H1 (cell line): ENCODE results near the gene EEPD1. TPM values are rescaled to one million over a fixed set of nuclear protein-coding genes. Genes with fewer than 3 reads are reported as not detected.
A peak's percentile ranks its signal among the peaks of the same experiment; 100 is the strongest.

ENCODE experiments used
- CTCF ChIA-PET: fragments of 300-600 bp; sonication (Branson Sonifier 250); formaldehyde crosslinking; loops from one replicate; lab custom pipeline; 2021; ENCODE audit not compliant: partially characterized antibody; lab: Charles Lee
- POLR2A ChIA-PET: fragments of 300-600 bp; sonication (Branson Sonifier 250); formaldehyde crosslinking; loops from one replicate; lab custom pipeline; 2021; ENCODE audit warnings: inconsistent platforms; ENCODE audit not compliant: partially characterized antibody; lab: Charles Lee
- DNase-seq, 2 experiments: peaks; one replicate each; pipeline versions ENCODE4 v3.0.0 to v3.0.0-alpha.2; 2010 to 2022; ENCODE audit warnings: low spot score in 2 of 2, low read depth in 1 of 2, mixed read lengths in 1 of 2
- FAIRE-seq: peaks from 2 replicates; lab custom pipeline; 2011; peaks lifted over from hg19 to GRCh38; lab: Jason Lieb, UNC
- H2AFZ ChIP-seq: 2 replicates; pipeline ENCODE4 v1.8.1; 2012; ENCODE audit warnings: low read length, inconsistent platforms
- H2AK5ac ChIP-seq: 2 replicates; pipeline ENCODE4 v1.6.1; 2013; ENCODE audit warnings: low read depth, low read length
- H2BK120ac ChIP-seq: replicated peaks from 2 replicates; pipeline ENCODE3; 2013; ENCODE audit warnings: low read depth, low read length, inconsistent platforms
- H2BK12ac ChIP-seq: 2 replicates; pipeline ENCODE4 v1.6.1; 2013; ENCODE audit warnings: low read depth, low read length
- H2BK15ac ChIP-seq: 2 replicates; pipeline ENCODE4 v1.6.1; 2013; ENCODE audit warnings: low read length
- H2BK20ac ChIP-seq: 2 replicates; pipeline ENCODE4 v1.6.1; 2013; ENCODE audit warnings: low read length
- H2BK5ac ChIP-seq: 2 replicates; pipeline ENCODE4 v1.6.1; 2013; ENCODE audit warnings: low read depth, low read length
- H3K14ac ChIP-seq: 2 replicates; pipeline ENCODE4 v1.6.1; 2013; ENCODE audit warnings: inconsistent platforms; ENCODE audit not compliant: insufficient read length
- H3K18ac ChIP-seq: 2 replicates; pipeline ENCODE4 v1.6.1; 2013; ENCODE audit warnings: low read length; ENCODE audit errors: extremely low read depth
- H3K23ac ChIP-seq: 2 replicates; pipeline ENCODE4 v1.6.1; 2013; ENCODE audit warnings: inconsistent platforms; ENCODE audit not compliant: insufficient read length
- H3K23me2 ChIP-seq: 2 replicates; pipeline ENCODE4 v1.6.1; 2013; ENCODE audit warnings: low read depth, low read length
- H3K27ac ChIP-seq: 2 replicates; pipeline ENCODE4 v1.6.1; 2011; ENCODE audit warnings: low read depth, low read length, inconsistent platforms
- H3K27me3 ChIP-seq, 4 experiments: replicated peaks in 1 of 4; 1 replicate in 1 of 4; 2 replicates in 3 of 4; pipeline versions ENCODE4 v1.6.1 to v1.8.1; 2011 to 2013; ENCODE audit warnings: low read length in 3 of 4, mild to moderate bottlenecking in 3 of 4, inconsistent platforms in 2 of 4, mixed read lengths in 2 of 4, moderate library complexity in 1 of 4; ENCODE audit not compliant: control insufficient read depth in 3 of 4, insufficient read depth in 3 of 4; ENCODE audit errors: extremely low read depth in 1 of 4
- H3K36me3 ChIP-seq, 4 experiments: 2 replicates each; pipeline versions ENCODE4 v1.6.1 to v1.8.1; 2011 to 2013; ENCODE audit warnings: mild to moderate bottlenecking in 4 of 4, low read length in 3 of 4, moderate library complexity in 2 of 4, control low read depth in 1 of 4, inconsistent platforms in 1 of 4; ENCODE audit not compliant: insufficient read depth in 4 of 4, control insufficient read depth in 2 of 4
- H3K4ac ChIP-seq: replicated peaks from 2 replicates; pipeline ENCODE3; 2013; ENCODE audit warnings: low read length, low read depth, mixed read lengths, inconsistent platforms; ENCODE audit not compliant: insufficient read length
- H3K4me1 ChIP-seq, 4 experiments: replicated peaks in 1 of 4; 1 replicate in 1 of 4; 2 replicates in 3 of 4; pipeline versions ENCODE4 v1.6.1 to v1.8.1; 2011 to 2013; ENCODE audit warnings: low read length in 3 of 4, inconsistent platforms in 2 of 4, mixed read lengths in 1 of 4; ENCODE audit not compliant: insufficient read depth in 4 of 4, control insufficient read depth in 3 of 4
- H3K4me2 ChIP-seq, 2 experiments: 2 replicates each; pipeline versions ENCODE4 v1.6.1 to v1.8.1; 2011 to 2013; ENCODE audit warnings: low read depth in 2 of 2, low read length in 2 of 2, control low read depth in 1 of 2, inconsistent platforms in 1 of 2, mild to moderate bottlenecking in 1 of 2; ENCODE audit not compliant: insufficient read depth in 1 of 2
- H3K4me3 ChIP-seq, 4 experiments: fragments of 200-600, 300-600 bp in 1 of 4; sonication (generic), shearing (Covaris generic), sonication (Bioruptor Twin) in 1 of 4; 2 replicates each; pipeline versions ENCODE4 v1.5.1 to v1.8.1; 2011 to 2016; ENCODE audit warnings: low read length in 4 of 4, low read depth in 3 of 4, control low read depth in 2 of 4, inconsistent platforms in 2 of 4, mild to moderate bottlenecking in 2 of 4, mixed read lengths in 1 of 4, moderate library complexity in 1 of 4; ENCODE audit not compliant: insufficient read depth in 2 of 4; ENCODE audit errors: extremely low read depth in 1 of 4
- H3K56ac ChIP-seq: replicated peaks from 2 replicates; pipeline ENCODE3; 2013; ENCODE audit warnings: low read depth, mild to moderate bottlenecking, mixed read lengths, low read length, inconsistent platforms; ENCODE audit not compliant: insufficient read length
- H3K79me1 ChIP-seq: 2 replicates; pipeline ENCODE4 v1.6.1; 2013; ENCODE audit warnings: low read depth, low read length, control low read depth
- H3K79me2 ChIP-seq, 2 experiments: 2 replicates each; pipeline versions ENCODE4 v1.6.1 to v1.8.1; 2012 to 2013; ENCODE audit warnings: low read length in 2 of 2, mild to moderate bottlenecking in 2 of 2, inconsistent platforms in 1 of 2; ENCODE audit not compliant: insufficient read depth in 2 of 2, control insufficient read depth in 1 of 2
- H3K9ac ChIP-seq, 4 experiments: replicated peaks in 1 of 4; 1 replicate in 1 of 4; 2 replicates in 3 of 4; pipeline versions ENCODE4 v1.6.1 to v1.8.1; 2011 to 2013; ENCODE audit warnings: low read depth in 3 of 4, low read length in 3 of 4, control low read depth in 2 of 4, mild to moderate bottlenecking in 2 of 4, moderate library complexity in 2 of 4, inconsistent platforms in 1 of 4; ENCODE audit errors: extremely low read depth in 1 of 4
- H3K9me3 ChIP-seq, 2 experiments: 2 replicates each; pipeline versions ENCODE4 v1.6.1 to v1.8.1; 2012 to 2013; ENCODE audit warnings: mild to moderate bottlenecking in 2 of 2, moderate library complexity in 2 of 2, control low read depth in 1 of 2, inconsistent platforms in 1 of 2, low read depth in 1 of 2, low read length in 1 of 2, mixed read lengths in 1 of 2; ENCODE audit not compliant: insufficient read depth in 2 of 2
- H4K20me1 ChIP-seq, 2 experiments: replicated peaks in 1 of 2; 2 replicates each; pipeline versions ENCODE3 to v1.8.1; 2011 to 2013; ENCODE audit warnings: inconsistent platforms in 2 of 2, low read length in 2 of 2, mild to moderate bottlenecking in 1 of 2; ENCODE audit not compliant: insufficient read depth in 2 of 2, control insufficient read depth in 1 of 2
- H4K5ac ChIP-seq: 2 replicates; pipeline ENCODE4 v1.6.1; 2013; ENCODE audit warnings: low read length, low read depth, mixed read lengths, inconsistent platforms; ENCODE audit not compliant: insufficient read length
- H4K8ac ChIP-seq: 2 replicates; pipeline ENCODE4 v1.8.0; 2013; ENCODE audit warnings: mild to moderate bottlenecking, moderate library complexity, low read length, inconsistent platforms; ENCODE audit not compliant: insufficient read depth; ENCODE audit errors: extremely low read depth
- H4K91ac ChIP-seq: replicated peaks from 2 replicates; pipeline ENCODE3; 2013; ENCODE audit warnings: low read length, mixed read lengths, inconsistent platforms; ENCODE audit not compliant: insufficient read length
- BCL11A ChIP-seq, 2 experiments: IDR thresholded peaks; one replicate each; pipeline ENCODE4 v1.6.1; 2011; ENCODE audit warnings: low read depth in 2 of 2, low read length in 2 of 2, mild to moderate bottlenecking in 2 of 2
- CBX5 ChIP-seq: fragments of 300-800, 300-1000 bp; sonication (generic); IDR thresholded peaks from 2 replicates; pipeline ENCODE4 v1.7.1; 2016; ENCODE audit warnings: antibody characterized with exemption, low read length, low read depth
- CEBPB ChIP-seq: IDR thresholded peaks from 2 replicates; pipeline ENCODE4 v1.6.1; 2012; ENCODE audit warnings: low read depth, low read length
- HDAC6 ChIP-seq: IDR thresholded peaks from one replicate; pipeline ENCODE4 v1.7.1; 2012; ENCODE audit warnings: low read depth, mild to moderate bottlenecking, inconsistent platforms, low read length, moderate library complexity
- JUND ChIP-seq: IDR thresholded peaks from 2 replicates; pipeline ENCODE4 v1.6.1; 2011; ENCODE audit warnings: mild to moderate bottlenecking, improper control_type of control experiment, low read length
- POU5F1 ChIP-seq: IDR thresholded peaks from 2 replicates; pipeline ENCODE4 v1.6.1; 2011; ENCODE audit warnings: low read depth, mild to moderate bottlenecking, low read length, moderate library complexity
- RFX5 ChIP-seq: IDR thresholded peaks from 2 replicates; pipeline ENCODE4 v1.6.1; 2011; ENCODE audit warnings: low read depth, low read length, improper control_type of control experiment, borderline replicate concordance
- SAP30 ChIP-seq: fragments of 300-600 bp; sonication (generic); IDR thresholded peaks from 2 replicates; pipeline ENCODE4 v1.7.1; 2012; ENCODE audit warnings: low read length, moderate library complexity, mild to moderate bottlenecking, inconsistent platforms; ENCODE audit not compliant: insufficient read depth, insufficient replicate concordance
- SP4 ChIP-seq: IDR thresholded peaks from 2 replicates; pipeline ENCODE4 v1.6.1; 2012; ENCODE audit warnings: low read length, inconsistent platforms
- TBP ChIP-seq: IDR thresholded peaks from 2 replicates; pipeline ENCODE4 v1.6.1; 2011; ENCODE audit warnings: low read depth, low read length, improper control_type of control experiment
- USF2 ChIP-seq: IDR thresholded peaks from 2 replicates; pipeline ENCODE4 v1.6.1; 2011; ENCODE audit warnings: low read length, improper control_type of control experiment
- YY1 ChIP-seq: IDR thresholded peaks from 2 replicates; pipeline ENCODE4 v1.6.1; 2011; ENCODE audit warnings: low read depth, mild to moderate bottlenecking, low read length
- WGBS, 2 experiments: shearing (Covaris generic) in 1 of 2; methylation state at CpG; one replicate each; pipeline versions ENCODE4 v1.1.6 to v1.1.7; 2013 to 2015; ENCODE audit warnings: low lambda C conversion rate in 2 of 2, mixed read lengths in 2 of 2, inconsistent platforms in 1 of 2, low coverage in 1 of 2, missing lambda C conversion rate in 1 of 2; ENCODE audit not compliant: insufficient replicate concordance in 2 of 2, insufficient coverage in 1 of 2, insufficient read length in 1 of 2; ENCODE audit errors: extremely low coverage in 1 of 2, missing lambda C conversion rate in 1 of 2; 5-methylcytosine and 5-hydroxymethylcytosine counted together
- polyA plus RNA-seq, 7 experiments: library from polyadenylated mRNA; depleted of rRNA in 3 of 7; stranded (reverse) in 5 of 7; unstranded in 2 of 7; fragments of >200 nt in 5 of 7; fragments of 200-250 nt in 2 of 7; gene quantifications; 1 replicate in 5 of 7; 2 replicates in 1 of 7; 4 replicates in 1 of 7; pipeline versions ENCODE4 v1.2.1 to v1.2.3, GENCODE V29; 2011 to 2013; ENCODE audit warnings: missing spikeins in 2 of 7, mixed read lengths in 2 of 7
- total RNA-seq: library from RNA; stranded (reverse); fragmentation: NEBNext Ultra II Directional; extraction: Animal tissue kit (Norgen Biotek cat#: 25700); gene quantifications from 2 replicates; pipeline ENCODE4 v1.2.1, GENCODE V29; 2021

EEPD1 gene
- total and polyA plus RNA-seq, 2 of the 8 experiments (the other 6 are each of a cell fraction or from before 2014, with no cell fraction given), result 3.1 to 7.8 TPM

GRCh38 chr7:36236073-36236472, 83.0 kb downstream of the EEPD1 start:
- Histone ChIP-seq H3K4me2 (no peak overlapping the region), H3K23ac (no peak overlapping the region), H2BK15ac (no peak overlapping the region), H4K91ac (no peak overlapping the region), H3K56ac (no peak overlapping the region), H3K4me3 (no peak overlapping the region), H2BK5ac (no peak overlapping the region), H3K79me1 (no peaks in the 10 kb centered on the region), H2AK5ac (no peak overlapping the region), H3K79me2 (no peaks in the 10 kb centered on the region; a peak in 1 of 4 replicates), H3K14ac (no peak overlapping the region), H3K27me3 (no peaks in the 10 kb centered on the region), H3K4me1 (no peaks in the 10 kb centered on the region; a peak in 1 of 7 replicates), H3K4ac (no peak overlapping the region), H4K8ac (no peak overlapping the region; the same call in 1 of the 2 replicates), H2AFZ (no peak overlapping the region), H3K23me2 (no peaks in the 10 kb centered on the region), H4K5ac (no peak overlapping the region), H2BK120ac (no peak overlapping the region), H3K36me3 (peaks cover 0 to 4% (median 0%) of the 10 kb centered on the region in 4 experiments; a peak in 1 of 8 replicates), H3K9me3 (peaks cover 8 to 9% of the 10 kb centered on the region in 2 experiments; a peak in 3 of 4 replicates), H2BK20ac (no peak overlapping the region), H3K27ac (no peak overlapping the region), H3K18ac (no peak overlapping the region), H2BK12ac (no peak overlapping the region), H3K9ac (no peak overlapping the region), H4K20me1 (no peaks in the 10 kb centered on the region)
- 81% methylated on average over 13 of the region's 39 CpGs; no CpG with 5 or more reads in 1 of the 2 experiments for WGBS, 2 experiments
- FAIRE-seq, result no peak
- CTCF ChIA-PET, result interaction anchor here (0.6 to 1.9 kb wide), 7 partner anchors 13 to 642 kb away, joined by 3 to 6 read pairs (median 4); no protein-coding TSS in a partner anchor
- peak; percentile 10 to 58 for DNase-seq
- POLR2A ChIA-PET, result no interaction called here
- TF ChIP-seq SP4 (no peak), HDAC6 (no peak), CEBPB (no peak), TBP (no peak), USF2 (no peak), YY1 (no peak), SAP30 (no peak), BCL11A (IDR thresholded peaks at IDR 0.05; ENCODE audit: low read depth in 2 of 2, low read length in 2 of 2) (no peak), POU5F1 (no peak), RFX5 (no peak), CBX5 (no peak), JUND (no peak)
